GM10847 (cell line): ENCODE results near the gene AMIGO2.

ENCODE experiments used
- POLR2A ChIP-seq: IDR thresholded peaks from 2 replicates; pipeline ENCODE4 v1.6.1; 2011; ENCODE audit not compliant: insufficient read length; ENCODE audit errors: extremely low read depth

AMIGO2 gene

DNA sequence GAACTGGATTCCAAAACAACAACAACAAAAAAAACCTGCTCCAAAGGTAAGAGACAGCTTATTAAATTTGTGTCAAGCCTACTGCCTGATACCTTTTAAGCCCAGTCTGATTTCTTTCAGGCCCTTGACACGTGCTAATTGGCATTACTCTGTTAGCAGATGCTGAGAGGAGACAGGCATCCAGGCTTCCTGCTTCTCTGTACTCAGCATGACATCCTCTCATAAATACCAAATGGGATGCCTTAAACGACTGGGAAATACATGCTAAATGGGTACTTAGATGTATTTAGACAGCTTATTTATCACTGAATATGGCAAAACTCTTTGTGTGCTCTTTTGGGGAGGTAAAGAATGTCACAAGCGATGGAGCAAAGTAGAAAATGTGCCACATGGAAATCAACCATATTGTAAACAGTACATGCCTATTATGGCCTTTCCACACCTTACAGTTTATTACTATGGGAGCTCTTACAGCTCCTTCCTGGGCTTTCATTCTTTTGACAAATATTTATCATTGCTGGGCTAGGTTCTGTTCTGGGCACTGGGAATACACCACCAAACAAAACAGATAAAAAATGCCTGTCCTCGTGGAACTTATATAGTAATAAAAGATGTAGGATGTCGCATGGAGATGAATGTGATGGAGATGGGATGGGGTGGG is 11.9 kb downstream of the AMIGO2 start:
- no peak for TF ChIP-seq POLR2A

DNA sequence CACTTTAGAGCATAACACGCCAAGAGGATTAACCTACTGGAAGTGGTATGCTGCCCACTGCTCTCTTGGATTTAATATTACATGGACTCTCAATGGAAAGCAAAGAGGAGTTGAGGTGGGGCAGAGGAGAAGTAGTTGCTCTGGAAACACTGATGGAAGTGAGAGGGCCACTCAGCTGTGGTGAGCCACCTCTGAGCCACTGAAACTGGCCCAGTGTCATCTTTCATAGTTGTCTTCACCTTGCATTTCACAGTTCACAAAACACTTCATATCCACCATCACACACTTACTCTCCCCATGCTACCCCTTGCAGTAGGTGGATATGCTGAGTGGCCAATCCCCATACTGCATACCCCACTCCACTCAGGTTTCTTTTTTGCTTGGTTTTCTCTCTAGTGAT is 12.6 kb downstream of the AMIGO2 start:
- no peak for TF ChIP-seq POLR2A

DNA sequence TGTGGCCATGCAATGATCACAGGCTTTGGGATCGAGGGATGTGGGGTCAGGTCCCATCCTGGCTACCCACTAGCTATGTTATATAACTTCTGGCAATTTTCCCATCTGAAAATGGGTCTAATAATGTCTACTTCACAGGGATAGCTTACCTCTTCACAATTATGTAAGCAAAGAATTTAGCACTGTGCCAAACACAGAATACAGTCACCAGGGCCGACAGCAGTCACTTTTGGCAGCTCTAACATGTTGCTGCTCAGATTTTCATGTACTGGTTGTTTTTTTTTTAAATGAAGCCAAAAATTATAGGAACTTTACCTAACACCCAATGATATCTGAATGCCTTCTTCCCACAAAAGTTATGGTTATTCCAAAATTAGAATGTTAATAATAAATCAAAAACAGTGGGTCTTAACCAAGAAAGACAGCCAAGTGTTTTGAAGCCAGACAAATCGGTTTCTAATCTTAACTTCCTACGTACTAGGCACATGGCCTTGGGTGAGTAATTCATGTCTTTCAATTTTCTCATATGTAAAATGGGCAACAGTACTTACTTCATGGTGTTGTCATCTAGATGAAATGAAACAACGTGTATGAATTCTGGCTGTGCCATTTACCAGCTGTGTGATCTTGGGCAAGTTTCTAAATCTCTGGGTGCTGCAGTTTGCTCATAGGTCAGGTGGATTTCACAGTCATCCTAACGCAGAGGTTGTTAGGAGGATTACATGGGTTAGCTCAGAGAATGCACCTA is 13.3 kb downstream of the AMIGO2 start:
- TF ChIP-seq POLR2A, result no peak

DNA sequence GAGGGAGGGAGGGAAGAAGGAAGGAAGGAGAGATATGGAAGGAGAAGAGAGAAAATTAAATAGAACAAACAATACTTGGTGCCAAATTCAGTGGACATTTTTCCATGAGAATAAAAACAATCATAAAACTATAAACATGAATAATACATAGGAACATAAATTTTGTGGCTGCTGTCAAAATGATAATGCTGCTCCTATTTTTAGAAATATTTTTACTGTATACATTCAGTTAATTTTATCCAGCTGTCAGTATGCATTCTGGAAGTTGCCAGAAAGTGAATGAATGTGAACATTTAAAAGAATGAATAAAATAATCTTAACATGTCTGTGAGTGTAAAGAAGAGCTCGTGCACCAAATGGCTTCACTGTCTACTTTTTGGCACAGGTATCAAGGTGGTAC is 14.2 kb downstream of the AMIGO2 start:
- no peak for TF ChIP-seq POLR2A

DNA sequence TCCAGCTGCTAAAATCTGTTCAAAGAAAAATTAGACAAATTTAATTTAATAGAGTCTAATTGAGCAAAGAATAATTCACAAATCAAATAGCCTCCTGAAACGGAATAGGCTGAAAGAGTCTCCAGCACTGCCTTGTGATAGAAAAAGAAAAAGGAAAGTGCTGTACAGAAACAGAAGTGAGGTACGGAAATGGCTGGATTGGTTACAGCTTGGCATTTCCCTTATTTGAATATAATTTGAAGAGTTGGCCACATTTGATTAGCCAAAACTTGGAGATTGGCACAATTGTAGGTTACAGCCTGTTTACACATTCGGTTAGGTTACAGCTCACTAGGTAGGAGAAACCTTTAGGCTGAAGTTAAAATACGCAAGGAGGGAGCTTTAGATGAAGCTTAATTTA is 25.1 kb downstream of the AMIGO2 start:
- TF ChIP-seq POLR2A, result no peak

DNA sequence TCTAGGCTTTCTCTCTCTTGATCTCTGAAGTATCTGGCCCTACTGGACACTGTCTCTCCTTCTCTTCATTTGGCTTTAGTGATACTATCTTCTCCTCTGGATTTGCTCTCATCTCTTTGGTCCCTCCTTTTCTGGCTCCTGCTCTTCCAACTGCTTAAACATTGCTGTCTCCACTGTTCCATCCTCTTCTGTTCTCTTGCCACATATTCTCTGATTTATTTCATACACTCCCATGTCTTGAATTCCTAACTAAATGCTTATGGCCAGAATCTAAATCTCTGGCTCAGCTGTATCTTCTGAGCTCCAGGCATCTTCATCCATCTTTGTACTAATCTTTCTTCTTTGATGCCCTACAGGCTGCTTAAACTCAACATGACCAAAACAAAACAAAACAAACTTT is 25.8 kb downstream of the AMIGO2 start:
- TF ChIP-seq POLR2A, result no peak

DNA sequence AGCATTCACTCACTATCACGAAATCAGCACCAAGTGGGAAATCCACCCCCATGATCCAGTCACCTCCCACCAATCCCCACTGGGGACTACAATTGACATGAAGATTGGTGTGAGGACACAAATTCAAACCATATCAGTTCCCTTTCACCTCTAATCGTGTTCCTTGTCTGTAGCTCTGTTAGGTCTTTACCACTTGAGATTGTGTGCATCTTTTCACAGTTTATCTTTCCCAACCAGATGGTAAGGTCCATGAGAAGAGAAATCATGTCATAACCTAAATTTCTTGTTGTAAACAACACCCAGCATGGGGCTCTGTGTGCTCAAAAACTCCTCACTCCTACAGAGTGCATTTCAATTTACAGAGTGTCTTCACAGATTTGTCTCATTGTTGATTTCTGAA is 27.5 kb downstream of the AMIGO2 start:
- no peak for TF ChIP-seq POLR2A

DNA sequence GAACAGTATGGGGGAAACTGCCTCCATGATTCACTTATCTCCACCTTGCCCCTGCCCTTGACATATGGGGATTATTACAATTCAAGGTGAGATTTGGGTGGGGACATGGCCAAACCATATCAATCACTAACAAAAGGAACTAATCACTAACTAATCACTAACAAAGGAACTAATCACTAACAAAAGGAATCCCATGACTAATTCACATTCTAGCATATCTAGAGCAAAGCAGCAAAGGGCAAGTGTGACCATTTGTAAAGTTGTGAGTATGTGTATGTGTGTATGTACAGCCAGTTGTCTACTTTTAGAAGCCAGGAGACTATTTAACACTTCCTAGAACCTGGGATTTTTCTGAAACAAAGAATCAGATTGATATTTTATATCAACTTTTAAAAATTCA is 31.2 kb downstream of the AMIGO2 start:
- no peak for TF ChIP-seq POLR2A

DNA sequence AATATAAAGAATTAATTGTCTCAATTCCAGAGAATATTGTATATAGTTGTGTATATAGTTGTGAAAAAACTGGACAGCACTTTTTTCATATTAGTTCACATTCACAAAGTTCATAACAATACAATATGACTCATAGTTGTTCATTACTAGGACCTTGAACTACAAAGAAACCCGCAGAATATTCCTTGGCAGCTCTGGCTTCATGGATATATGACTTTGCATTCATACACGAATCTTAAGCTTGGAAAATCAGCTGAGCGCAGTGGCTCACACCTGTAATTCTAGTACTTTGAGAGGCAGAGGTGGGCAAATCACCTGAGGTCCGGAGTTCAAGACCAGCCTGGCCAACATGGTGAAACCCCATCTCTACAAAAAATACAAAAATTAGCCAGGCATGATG is 38.4 kb downstream of the AMIGO2 start:
- no peak for TF ChIP-seq POLR2A

DNA sequence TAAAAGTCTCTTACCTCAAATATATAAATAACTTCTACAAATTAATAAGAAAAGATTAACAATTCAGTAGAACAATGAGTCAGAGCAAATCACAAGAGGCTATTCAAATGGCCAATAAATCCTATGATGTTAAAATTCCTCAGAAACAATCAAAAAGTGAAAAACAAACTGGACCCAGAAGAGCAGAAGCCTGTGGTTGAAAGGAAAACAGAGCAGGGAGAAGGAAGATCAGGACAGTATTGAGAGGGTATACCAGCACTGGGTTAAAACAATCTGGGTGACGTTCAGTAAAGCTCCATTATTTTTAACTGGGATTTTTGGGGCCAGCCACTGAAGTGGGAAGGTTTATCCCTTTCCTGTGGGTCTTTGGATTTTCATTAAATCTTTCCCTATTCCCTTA is 40.0 kb downstream of the AMIGO2 start:
- no peak for TF ChIP-seq POLR2A

DNA sequence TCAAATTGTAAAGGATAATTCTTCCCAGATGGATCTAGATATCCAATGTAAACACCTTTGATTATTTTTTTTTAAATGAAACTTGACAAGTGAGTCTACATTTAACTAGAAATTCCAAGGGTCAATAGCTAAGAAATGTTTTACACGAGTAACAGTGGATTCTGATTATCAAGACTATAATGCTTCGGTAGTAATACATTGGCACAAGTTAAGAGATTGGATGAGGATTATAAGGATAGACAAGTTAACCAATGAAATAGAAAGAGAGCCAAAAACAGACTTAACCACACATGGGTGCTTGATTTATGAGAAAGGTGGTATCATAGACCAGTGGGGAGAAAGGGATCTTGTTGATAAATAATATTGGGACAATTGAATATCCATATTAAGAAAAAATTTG is 40.7 kb downstream of the AMIGO2 start:
- no peak for TF ChIP-seq POLR2A

DNA sequence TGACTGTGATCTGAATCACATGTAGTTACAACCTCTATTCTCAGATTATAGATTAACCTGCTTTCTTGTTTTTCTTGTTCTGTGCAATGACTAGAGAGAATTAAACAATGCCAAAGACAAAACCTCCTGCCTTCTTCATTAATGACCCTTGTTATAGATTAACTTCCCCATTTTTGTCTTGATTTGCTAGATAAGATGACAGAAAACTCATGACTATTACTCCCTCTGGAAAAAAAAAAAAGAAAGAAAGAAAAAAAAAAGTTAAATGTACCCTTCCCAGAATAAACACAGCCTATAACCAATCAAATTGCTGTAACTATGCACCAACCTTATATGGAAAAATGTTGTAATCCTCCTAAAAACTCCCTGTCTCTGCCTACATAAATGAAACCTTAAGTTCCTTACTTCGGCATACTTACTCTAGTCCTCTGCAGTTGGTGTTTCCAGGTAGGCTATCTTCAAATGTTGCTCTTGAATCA is 41.5 kb downstream of the AMIGO2 start:
- no peak for TF ChIP-seq POLR2A

DNA sequence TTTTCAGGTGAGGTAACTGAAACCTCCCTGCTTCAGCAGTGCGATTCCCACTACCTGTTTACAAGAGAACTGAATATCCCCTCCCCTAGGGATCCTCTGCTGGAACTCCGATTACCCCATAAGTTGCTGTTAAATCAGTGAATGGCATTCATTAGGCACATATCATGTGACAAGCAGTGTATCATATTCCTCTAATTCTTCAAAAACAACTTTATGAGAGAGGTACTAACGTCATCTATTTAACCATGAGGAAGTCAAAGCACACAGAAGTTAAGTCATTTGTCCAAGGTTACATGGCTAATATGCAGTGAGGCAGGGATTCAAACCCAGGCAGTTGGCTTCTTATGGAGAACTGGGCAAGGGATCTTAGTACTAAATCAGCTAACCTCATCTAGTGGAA is 44.3 kb downstream of the AMIGO2 start:
- TF ChIP-seq POLR2A, result no peak

DNA sequence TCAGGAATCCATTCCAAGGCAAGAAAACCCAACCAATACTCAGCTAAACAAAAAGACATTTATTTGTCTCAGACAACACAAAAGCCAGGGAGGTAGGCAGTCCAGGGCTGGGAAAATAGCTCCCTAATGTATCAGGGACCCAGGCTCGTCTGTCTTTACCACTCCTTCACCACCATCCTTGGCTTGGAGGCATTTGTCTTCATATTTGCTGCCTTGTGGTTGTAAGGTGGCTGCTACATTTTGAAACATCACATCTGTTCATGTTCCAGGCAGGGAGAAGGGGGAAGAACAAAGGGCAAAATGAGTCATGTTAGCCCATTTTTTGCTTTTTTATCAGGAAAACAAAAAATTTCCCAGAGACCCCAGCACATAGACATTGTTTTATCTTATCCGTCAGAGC is 45.1 kb downstream of the AMIGO2 start:
- TF ChIP-seq POLR2A, result no peak

DNA sequence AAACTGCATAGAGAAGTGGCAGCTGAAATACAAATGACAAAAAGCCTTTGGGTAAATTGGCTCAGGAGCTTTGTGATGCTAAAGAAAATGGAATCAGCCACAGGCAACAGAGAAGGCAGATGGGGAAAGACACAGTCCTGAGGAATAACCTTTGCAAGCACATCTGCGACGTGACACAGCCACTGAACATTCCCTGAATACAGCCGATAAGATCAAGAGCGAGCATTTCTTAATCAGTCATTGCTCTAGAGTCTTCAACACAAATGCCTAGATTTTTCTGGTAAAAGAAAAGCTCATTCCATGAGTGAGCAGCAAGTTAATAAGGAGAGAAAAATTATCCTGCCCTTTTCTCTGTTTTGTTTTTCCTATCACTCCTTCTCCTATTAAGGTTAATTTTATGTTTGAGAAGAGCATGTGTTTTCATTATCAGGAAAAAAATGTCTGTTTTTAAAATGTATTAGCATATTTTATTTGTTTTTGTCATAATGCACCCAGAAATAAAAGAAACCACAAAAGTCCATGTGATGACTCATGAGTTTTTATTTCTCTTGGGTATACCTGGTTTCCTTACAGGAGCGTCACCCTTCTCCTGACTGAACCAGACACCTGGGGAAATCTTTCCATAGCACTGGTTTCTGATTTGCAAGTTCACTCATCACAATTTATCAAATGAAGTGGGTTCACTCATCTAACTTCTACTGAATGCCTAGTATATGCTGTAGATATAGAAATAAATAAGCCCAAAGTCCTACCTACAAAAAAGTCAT is 45.8 kb downstream of the AMIGO2 start:
- TF ChIP-seq POLR2A, result no peak

DNA sequence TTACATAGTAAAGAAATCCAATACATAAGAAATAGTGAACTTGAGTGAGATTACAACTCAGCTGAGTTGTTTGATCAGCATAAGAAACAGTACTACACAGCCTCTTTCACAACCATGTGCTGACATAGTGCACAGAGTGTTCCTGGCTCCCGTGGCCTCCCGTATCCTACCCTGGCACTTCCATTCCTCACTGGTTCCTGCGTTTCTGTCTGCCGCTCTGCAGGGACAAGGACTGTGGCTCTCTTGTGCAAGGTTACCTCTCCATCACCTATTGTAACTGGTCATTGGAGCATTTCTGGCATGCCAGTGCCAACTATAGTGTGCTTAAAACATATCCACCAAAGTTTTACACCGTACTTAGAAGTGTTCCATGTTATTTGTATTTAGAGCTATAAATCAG is 46.7 kb downstream of the AMIGO2 start:
- TF ChIP-seq POLR2A, result no peak

DNA sequence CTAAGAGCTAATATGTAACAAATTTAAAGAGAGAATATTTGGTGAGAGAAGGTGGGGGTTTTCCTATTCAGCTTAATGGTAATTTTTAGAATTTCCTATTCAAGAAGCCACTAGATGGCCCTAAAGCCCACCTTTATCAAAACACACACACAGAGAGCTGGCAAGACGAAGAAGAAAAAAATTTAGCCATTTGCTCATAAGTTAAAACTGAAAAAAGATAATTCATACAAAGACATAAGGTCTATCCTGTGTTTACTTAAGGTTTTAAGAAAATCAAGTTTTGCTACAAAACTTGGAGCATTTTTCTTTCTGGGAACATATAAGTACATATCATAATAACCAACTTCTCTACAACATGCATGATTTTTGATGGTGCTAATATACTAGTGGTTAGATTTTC is 47.1 kb downstream of the AMIGO2 start:
- no peak for TF ChIP-seq POLR2A

DNA sequence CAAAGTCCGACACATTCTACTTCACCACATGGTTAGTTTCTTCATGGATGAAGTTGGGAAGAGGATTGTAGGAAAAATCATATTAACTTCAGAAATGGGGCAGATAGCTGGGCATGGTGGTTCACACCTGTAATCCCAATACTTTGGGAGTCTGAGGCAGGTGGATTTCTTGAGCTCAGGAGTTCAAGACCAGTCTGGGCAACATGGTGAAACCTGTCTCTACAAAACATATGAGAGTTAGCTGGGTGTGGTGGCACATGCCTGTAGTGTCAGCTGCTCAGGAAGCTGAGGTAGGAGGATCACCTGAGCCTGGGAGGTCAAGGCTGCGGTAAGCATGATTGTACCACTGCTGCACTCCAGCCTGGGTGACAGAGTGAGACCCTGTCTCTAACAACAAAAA is 49.9 kb downstream of the AMIGO2 start:
- no peak for TF ChIP-seq POLR2A
